Hepatocyte (in vitro differentiated cells): ENCODE data around the gene CSRP1. TPM values are rescaled to one million over a fixed set of nuclear protein-coding genes. Genes with fewer than 3 reads are reported as not detected.
"Not testable (repeated sequence)": the region's sequence is repeated elsewhere in the genome, so short reads cannot be mapped to it uniquely, and the experiment has no call there.

Source experiments
- DNase-seq: peaks from one replicate; pipeline ENCODE4 v3.0.0-alpha.2; 2016; ENCODE audit warnings: low spot score
- H2AFZ ChIP-seq: fragments of 200-600 bp; sonication (generic); 2 replicates; pipeline ENCODE4 v1.6.0; 2016; ENCODE audit warnings: antibody characterized with exemption, mild to moderate bottlenecking
- H3K27ac ChIP-seq: fragments of 200-600 bp; sonication (generic); 2 replicates; pipeline ENCODE4 v1.5.1; 2016; ENCODE audit warnings: mild to moderate bottlenecking
- H3K27me3 ChIP-seq: fragments of 200-600 bp; sonication (generic); 2 replicates; pipeline ENCODE4 v1.6.1; 2016
- H3K36me3 ChIP-seq: fragments of 200-600 bp; sonication (generic); replicated peaks from 2 replicates; pipeline ENCODE4 v1.5.1; 2016; ENCODE audit warnings: low read depth; ENCODE audit not compliant: insufficient read depth
- H3K4me1 ChIP-seq: fragments of 200-600 bp; sonication (generic); 2 replicates; pipeline ENCODE4 v1.5.1; 2016; ENCODE audit warnings: mild to moderate bottlenecking, moderate library complexity; ENCODE audit not compliant: insufficient read depth
- H3K4me2 ChIP-seq: fragments of 200-600 bp; sonication (generic); 2 replicates; pipeline ENCODE4 v1.6.0; 2016
- H3K4me3 ChIP-seq: fragments of 200-600 bp; sonication (generic); 2 replicates; pipeline ENCODE4 v1.5.1; 2016; ENCODE audit warnings: mild to moderate bottlenecking
- H3K79me2 ChIP-seq: fragments of 200-600 bp; sonication (generic); 2 replicates; pipeline ENCODE4 v1.6.0; 2017; ENCODE audit warnings: mild to moderate bottlenecking
- H3K9me2 ChIP-seq: fragments of 200-600 bp; sonication (generic); replicated peaks from 2 replicates; pipeline ENCODE4 v1.6.0; 2017; ENCODE audit warnings: mild to moderate bottlenecking; ENCODE audit not compliant: insufficient read depth
- H3K9me3 ChIP-seq: fragments of 200-600 bp; sonication (generic); 2 replicates; pipeline ENCODE4 v1.5.1; 2016; ENCODE audit warnings: low read depth, mild to moderate bottlenecking
- H4K20me1 ChIP-seq: fragments of 200-600 bp; sonication (generic); 2 replicates; pipeline ENCODE4 v1.6.0; 2016; ENCODE audit warnings: mild to moderate bottlenecking; ENCODE audit not compliant: insufficient read depth, poor library complexity, severe bottlenecking
- EZH2 ChIP-seq: fragments of 200-600 bp; sonication (generic); IDR thresholded peaks from 2 replicates; pipeline ENCODE4 v1.6.1; 2016; ENCODE audit warnings: antibody characterized with exemption, mild to moderate bottlenecking, borderline replicate concordance
- EZH2phosphoT487 ChIP-seq: fragments of 200-600 bp; sonication (generic); IDR thresholded peaks from one replicate; pipeline ENCODE4 v1.6.1; 2018; ENCODE audit warnings: antibody characterized with exemption, mild to moderate bottlenecking, low read depth, moderate library complexity; ENCODE audit not compliant: unreplicated experiment, severe bottlenecking
- WGBS: methylation state at CpG from one replicate; pipeline ENCODE4 v1.1.6; 2016; ENCODE audit warnings: low lambda C conversion rate; ENCODE audit errors: missing lambda C conversion rate; 5-methylcytosine and 5-hydroxymethylcytosine counted together
- polyA plus RNA-seq: library from polyadenylated mRNA; unstranded; fragments of >200 nt; fragmentation: Nextera tagmentation; extraction: Ambion mirVana; gene quantifications from 2 replicates; pipeline ENCODE4 v1.2.1, GENCODE V29; 2016
- total RNA-seq: library from RNA; depleted of rRNA; stranded (reverse); fragments of >200 nt; gene quantifications from 2 replicates; pipeline ENCODE4 v1.2.3, GENCODE V29; 2014
- TF ChIP-seq, protein P1 (sequence below): fragments of 200-600 bp; sonication (generic); IDR thresholded peaks from 2 replicates; pipeline ENCODE4 v1.5.1; 2016; ENCODE audit warnings: antibody characterized with exemption, mild to moderate bottlenecking; ENCODE audit not compliant: poor library complexity

CSRP1 gene
- total and polyA plus RNA-seq, 2 experiments from 2014 or later, result 50.9 to 76.0 TPM

DNA sequence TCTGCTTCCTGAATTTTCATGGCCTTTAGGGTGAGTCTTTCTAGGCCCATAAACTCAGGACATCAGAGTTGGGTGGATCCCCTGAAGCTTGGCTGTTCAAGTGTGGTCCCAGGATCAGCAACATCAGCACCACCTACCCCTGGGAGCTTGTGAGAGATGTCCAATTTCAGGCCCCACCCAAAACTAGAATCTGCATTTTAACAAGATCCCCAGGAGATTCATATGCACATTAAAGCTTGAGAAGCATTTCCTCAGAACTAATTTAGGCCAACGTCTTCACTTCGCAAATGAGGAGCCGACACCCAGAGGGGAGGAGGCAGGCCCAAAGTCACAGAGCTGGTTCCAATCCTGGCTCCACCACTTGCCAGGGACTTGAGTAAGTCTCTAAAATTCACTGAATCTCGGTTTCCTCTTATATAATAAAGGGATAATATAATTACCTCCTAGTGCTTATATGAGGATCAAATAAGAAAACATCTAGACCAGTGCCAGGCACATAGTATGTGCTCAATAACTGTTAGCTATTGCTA lies 27.7 kb downstream of the CSRP1 start:
- WGBS, result 92% methylated on average over 4 of the region's 4 CpGs
- no peaks in the 10 kb centered on the region for H3K36me3 ChIP-seq

GRCh38 chr1:201478666-201479065 lies 28.3 kb downstream of the CSRP1 start:
- H2AFZ ChIP-seq, H3K9me3 ChIP-seq, H3K9me2 ChIP-seq, H4K20me1 ChIP-seq, H3K27ac ChIP-seq, H3K4me3 ChIP-seq, H3K79me2 ChIP-seq, DNase-seq, H3K4me2 ChIP-seq, H3K27me3 ChIP-seq, H3K36me3 ChIP-seq: not testable (repeated sequence)
- peaks cover 14% of the 10 kb centered on the region for H3K4me1 ChIP-seq
- WGBS, result 97% methylated on average over 3 of the region's 3 CpGs

More for the DNA sequence above, 27.7 kb downstream of the CSRP1 start:
- Histone ChIP-seq H3K79me2 (no peaks in the 10 kb centered on the region), H3K27me3 (peaks cover 6% of the 10 kb centered on the region), H3K4me3 (no peak overlapping the region), H3K9me3 (no peaks in the 10 kb centered on the region), H3K4me2 (no peak overlapping the region), H3K4me1 (peaks cover 14% of the 10 kb centered on the region), H3K9me2 (no peaks in the 10 kb centered on the region), H4K20me1 (no peaks in the 10 kb centered on the region), H3K27ac (no peak overlapping the region), H2AFZ (no peak overlapping the region)
- TF ChIP-seq EZH2, result no peak
- TF ChIP-seq, protein P1, sequence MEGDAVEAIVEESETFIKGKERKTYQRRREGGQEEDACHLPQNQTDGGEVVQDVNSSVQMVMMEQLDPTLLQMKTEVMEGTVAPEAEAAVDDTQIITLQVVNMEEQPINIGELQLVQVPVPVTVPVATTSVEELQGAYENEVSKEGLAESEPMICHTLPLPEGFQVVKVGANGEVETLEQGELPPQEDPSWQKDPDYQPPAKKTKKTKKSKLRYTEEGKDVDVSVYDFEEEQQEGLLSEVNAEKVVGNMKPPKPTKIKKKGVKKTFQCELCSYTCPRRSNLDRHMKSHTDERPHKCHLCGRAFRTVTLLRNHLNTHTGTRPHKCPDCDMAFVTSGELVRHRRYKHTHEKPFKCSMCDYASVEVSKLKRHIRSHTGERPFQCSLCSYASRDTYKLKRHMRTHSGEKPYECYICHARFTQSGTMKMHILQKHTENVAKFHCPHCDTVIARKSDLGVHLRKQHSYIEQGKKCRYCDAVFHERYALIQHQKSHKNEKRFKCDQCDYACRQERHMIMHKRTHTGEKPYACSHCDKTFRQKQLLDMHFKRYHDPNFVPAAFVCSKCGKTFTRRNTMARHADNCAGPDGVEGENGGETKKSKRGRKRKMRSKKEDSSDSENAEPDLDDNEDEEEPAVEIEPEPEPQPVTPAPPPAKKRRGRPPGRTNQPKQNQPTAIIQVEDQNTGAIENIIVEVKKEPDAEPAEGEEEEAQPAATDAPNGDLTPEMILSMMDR, result no peak
- TF ChIP-seq EZH2phosphoT487, result no peak
- no peak for DNase-seq

- Histone ChIP-seq H3K4me2 (no peak overlapping the region), H3K4me3 (no peak overlapping the region), H3K27me3 (peaks cover 6% of the 10 kb centered on the region), H2AFZ (no peak overlapping the region), H3K4me1 (peaks cover 12% of the 10 kb centered on the region), H3K79me2 (no peaks in the 10 kb centered on the region), H3K27ac (no peak overlapping the region), H3K9me3 (no peaks in the 10 kb centered on the region), H4K20me1 (no peaks in the 10 kb centered on the region), H3K9me2 (no peaks in the 10 kb centered on the region), H3K36me3 (no peaks in the 10 kb centered on the region)
- WGBS, result 83% methylated on average over 6 of the region's 6 CpGs
- TF ChIP-seq EZH2 (no peak), EZH2phosphoT487 (no peak)
- TF ChIP-seq, protein P1, result no peak
- DNase-seq, result no peak
Observed at GRCh38 chr1:201476670-201477344, 30.1 kb downstream of the CSRP1 start.

GRCh38 chr1:201475915-201476669 lies 30.8 kb downstream of the CSRP1 start:
- Histone ChIP-seq H3K36me3 (no peaks in the 10 kb centered on the region), H3K9me3 (no peaks in the 10 kb centered on the region), H3K9me2 (no peaks in the 10 kb centered on the region), H3K79me2 (no peaks in the 10 kb centered on the region), H3K4me2 (no peak overlapping the region), H4K20me1 (no peaks in the 10 kb centered on the region), H3K4me3 (no peak overlapping the region), H2AFZ (no peak overlapping the region), H3K27me3 (peaks cover 2% of the 10 kb centered on the region), H3K4me1 (peaks cover 5% of the 10 kb centered on the region), H3K27ac (no peak overlapping the region)
- no peak for DNase-seq
- 75% methylated on average over 8 of the region's 8 CpGs for WGBS
- TF ChIP-seq EZH2phosphoT487, result no peak
- TF ChIP-seq, protein P1, result no peak
- TF ChIP-seq EZH2, result no peak
